Skeletal muscle satellite cell (primary cell): ENCODE data around the gene CD83. TPM values are rescaled to one million over a fixed set of nuclear protein-coding genes. Genes with fewer than 3 reads are reported as not detected.

Experiments
- small RNA-seq: library from RNA; depleted of rRNA; stranded (forward); fragments of <200 nt; gene quantifications from one replicate; pipeline ENCODE3, GENCODE V24; 2012

Gene CD83

Small RNA genes within 50 kb of the gene (small RNA-seq; reads per million reads assigned to genes)
- not detected for gene RNU7-133P
